MM.1S (cell line): ENCODE results near the gene DYRK1B.
"Not testable (repeated sequence)": the region's sequence is repeated elsewhere in the genome, so short reads cannot be mapped to it uniquely, and the experiment has no call there.

ENCODE experiments used
- DNase-seq: peaks from one replicate; pipeline ENCODE4 v3.0.0-alpha.2; 2015
- H2AFZ ChIP-seq: fragments of 300-600 bp; sonication (generic); 2 replicates; pipeline ENCODE4 v1.6.0; 2016; ENCODE audit warnings: antibody characterized with exemption, low read length
- H3F3A ChIP-seq: fragments of 300-600 bp; sonication (generic); 2 replicates; pipeline ENCODE4 v1.6.1; 2016; ENCODE audit warnings: mild to moderate bottlenecking, antibody characterized with exemption, low read length, moderate library complexity, mixed read lengths; ENCODE audit not compliant: insufficient read depth
- H3K27ac ChIP-seq: fragments of 300-600 bp; sonication (generic); 2 replicates; pipeline ENCODE4 v1.5.1; 2016; ENCODE audit warnings: mild to moderate bottlenecking, low read length
- H3K27me3 ChIP-seq: fragments of 300-600 bp; sonication (generic); replicated peaks from 2 replicates; pipeline ENCODE4 v1.6.0; 2016; ENCODE audit warnings: low read length; ENCODE audit not compliant: insufficient read depth
- H3K36me3 ChIP-seq: fragments of 300-600 bp; sonication (generic); replicated peaks from 2 replicates; pipeline ENCODE4 v1.6.1; 2016; ENCODE audit warnings: mild to moderate bottlenecking, low read length, mixed read lengths; ENCODE audit not compliant: insufficient read depth
- H3K4me1 ChIP-seq: fragments of 300-600 bp; sonication (generic); 2 replicates; pipeline ENCODE4 v1.6.1; 2016; ENCODE audit warnings: low read length, mixed read lengths
- H3K4me2 ChIP-seq: fragments of 300-600 bp; sonication (generic); 2 replicates; pipeline ENCODE4 v1.6.0; 2016; ENCODE audit warnings: low read depth, low read length
- H3K4me3 ChIP-seq: fragments of 300-600 bp; sonication (generic); 2 replicates; pipeline ENCODE4 v1.5.1; 2016; ENCODE audit warnings: low read length, mixed read lengths
- H3K79me2 ChIP-seq: fragments of 300-600 bp; sonication (generic); 2 replicates; pipeline ENCODE4 v1.6.1; 2016; ENCODE audit warnings: mixed run types, low read length, mixed read lengths
- H3K9ac ChIP-seq: fragments of 300-600 bp; sonication (generic); 2 replicates; pipeline ENCODE4 v1.6.1; 2016; ENCODE audit warnings: low read length, mixed read lengths
- H3K9me2 ChIP-seq: fragments of 300-600 bp; sonication (generic); replicated peaks from 2 replicates; pipeline ENCODE4 v1.6.1; 2016; ENCODE audit warnings: mild to moderate bottlenecking, low read length, mixed read lengths; ENCODE audit not compliant: insufficient read depth
- H3K9me3 ChIP-seq: fragments of 300-600 bp; sonication (generic); replicated peaks from 2 replicates; pipeline ENCODE4 v1.6.1; 2016; ENCODE audit warnings: mild to moderate bottlenecking, low read length, mixed read lengths; ENCODE audit not compliant: insufficient read depth
- H4K20me1 ChIP-seq: fragments of 300-600 bp; sonication (generic); 2 replicates; pipeline ENCODE4 v1.6.1; 2016; ENCODE audit warnings: mild to moderate bottlenecking, low read length, moderate library complexity, mixed read lengths; ENCODE audit not compliant: insufficient read depth
- CTCF ChIP-seq: fragments of 300-600 bp; sonication (generic); IDR thresholded peaks from 2 replicates; pipeline ENCODE4 v1.5.1; 2016; ENCODE audit warnings: antibody characterized with exemption, low read length, mixed read lengths
- EZH2 ChIP-seq: fragments of 300-600 bp; sonication (generic); optimal IDR thresholded peaks from 2 replicates; pipeline ENCODE3; 2017; ENCODE audit warnings: low read depth, mild to moderate bottlenecking, antibody characterized with exemption, low read length, mixed read lengths
- EZH2phosphoT487 ChIP-seq: fragments of 300-600 bp; sonication (generic); IDR thresholded peaks from 2 replicates; pipeline ENCODE4 v1.6.1; 2018; ENCODE audit warnings: antibody characterized with exemption, low read length

Gene DYRK1B

DNA sequence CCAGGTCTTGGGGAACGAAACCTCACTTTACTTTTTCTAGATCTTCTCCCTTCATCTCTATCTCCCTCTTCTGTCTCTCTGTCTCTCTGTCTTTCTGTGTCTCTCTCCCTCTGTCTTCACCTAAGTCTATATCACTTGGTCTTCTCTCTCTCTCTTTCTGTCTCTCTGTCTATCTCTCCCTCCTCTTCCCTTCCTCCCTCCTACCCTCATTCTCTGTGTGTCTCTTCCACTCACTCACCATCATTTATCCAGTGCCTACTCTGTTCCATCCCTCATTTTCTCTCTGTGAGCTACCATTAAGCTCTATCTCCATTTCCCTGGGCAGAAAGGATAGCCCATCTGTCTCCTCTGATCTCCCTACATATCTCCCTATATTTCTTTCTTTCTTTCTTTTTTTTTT lies 44.4 kb upstream of the DYRK1B start:
- Histone ChIP-seq H3K9ac (no peak overlapping the region), H3K79me2 (no peaks in the 10 kb centered on the region), H3F3A (no peaks in the 10 kb centered on the region), H3K4me2 (no peak overlapping the region), H3K27me3 (no peaks in the 10 kb centered on the region), H3K9me3 (no peaks in the 10 kb centered on the region), H3K36me3 (no peaks in the 10 kb centered on the region), H3K4me1 (no peaks in the 10 kb centered on the region), H3K27ac (no peak overlapping the region), H3K9me2 (no peaks in the 10 kb centered on the region), H2AFZ (no peak overlapping the region), H3K4me3 (no peak overlapping the region), H4K20me1 (no peaks in the 10 kb centered on the region)
- no peak for DNase-seq
- TF ChIP-seq EZH2 (no peak), EZH2phosphoT487 (no peak), CTCF (no peak)

DNA sequence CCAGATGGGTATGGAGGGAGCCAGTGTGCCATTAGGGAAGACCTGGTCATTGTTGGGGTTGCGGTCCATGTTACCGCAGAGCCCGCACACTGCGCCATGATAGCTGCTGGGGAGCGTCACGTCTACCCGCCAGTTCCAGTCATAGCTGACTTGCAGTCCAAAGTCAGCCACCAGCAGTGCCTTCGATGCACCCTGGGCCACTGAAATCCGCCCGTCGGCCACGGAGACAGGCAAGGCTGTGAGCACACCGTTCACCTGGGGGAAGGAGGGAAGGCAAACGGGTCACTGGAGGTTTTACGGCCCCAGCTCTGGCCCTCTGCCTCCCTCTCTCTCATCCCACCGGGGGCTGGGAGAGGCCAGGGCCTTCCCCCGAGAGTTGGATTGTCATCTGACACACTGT lies 44.0 kb upstream of the DYRK1B start:
- not testable (repeated sequence) for H3K9me3 ChIP-seq

DNA sequence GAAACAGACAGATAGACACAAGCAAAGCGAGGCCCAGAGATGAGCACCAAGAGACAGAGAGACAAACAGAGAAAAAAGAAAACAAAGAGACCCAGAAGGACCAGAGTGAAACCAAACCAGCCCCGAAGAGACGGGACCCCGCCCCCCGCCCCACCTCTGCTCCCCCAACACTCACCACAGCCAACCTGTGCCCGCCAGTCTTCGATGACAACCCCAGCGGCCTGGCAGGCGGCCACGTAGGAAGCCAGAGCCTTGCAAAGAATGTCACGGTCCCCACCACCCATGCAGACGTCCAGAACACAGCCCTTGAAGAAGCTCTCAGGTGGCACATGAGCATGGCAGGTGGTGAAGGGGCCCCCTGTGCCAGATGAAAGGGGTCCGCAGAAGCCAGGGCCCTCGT lies 43.5 kb upstream of the DYRK1B start:
- not testable (repeated sequence) for H3F3A ChIP-seq, H2AFZ ChIP-seq, H3K9ac ChIP-seq, H3K79me2 ChIP-seq, H3K27me3 ChIP-seq, H3K9me3 ChIP-seq, H3K4me1 ChIP-seq, H3K27ac ChIP-seq, H3K4me2 ChIP-seq, DNase-seq, H3K9me2 ChIP-seq, H4K20me1 ChIP-seq, H3K36me3 ChIP-seq, H3K4me3 ChIP-seq

More for the DNA sequence above, 44.0 kb upstream of the DYRK1B start:
- not testable (repeated sequence) for H3K36me3 ChIP-seq, H3K4me3 ChIP-seq, H3K4me1 ChIP-seq, H3K9me2 ChIP-seq, H3K27ac ChIP-seq, H4K20me1 ChIP-seq, H3K9ac ChIP-seq, H3K79me2 ChIP-seq, H3K27me3 ChIP-seq, H2AFZ ChIP-seq, DNase-seq, H3F3A ChIP-seq, H3K4me2 ChIP-seq

- H3K36me3 ChIP-seq, DNase-seq, H3K4me2 ChIP-seq, H3K79me2 ChIP-seq, H4K20me1 ChIP-seq, H3K9ac ChIP-seq, H2AFZ ChIP-seq, H3K27me3 ChIP-seq, H3F3A ChIP-seq, H3K27ac ChIP-seq, H3K4me3 ChIP-seq, H3K9me2 ChIP-seq, H3K9me3 ChIP-seq, H3K4me1 ChIP-seq: not testable (repeated sequence)
Observed at GRCh38 chr19:39876486-39876885, 42.5 kb upstream of the DYRK1B start.

- not testable (repeated sequence) for H3K27ac ChIP-seq, H3K4me3 ChIP-seq, H3K27me3 ChIP-seq, H4K20me1 ChIP-seq, H3K9me3 ChIP-seq, H2AFZ ChIP-seq, H3K9ac ChIP-seq, H3K4me1 ChIP-seq, H3K4me2 ChIP-seq, H3K79me2 ChIP-seq, H3F3A ChIP-seq, H3K9me2 ChIP-seq, H3K36me3 ChIP-seq, DNase-seq
Observed at GRCh38 chr19:39875401-39875864, 41.5 kb upstream of the DYRK1B start.
